ENCODE data around the gene ZNF358. TPM values are rescaled to one million over a fixed set of nuclear protein-coding genes. Genes with fewer than 3 reads are reported as not detected.

The ZNF358 gene
- polyA plus RNA-seq, 3 donors: 0.41 to 8.6 (median 1.0) TPM

GRCh38 chr19:7564866-7565265, 49.0 kb downstream of the ZNF358 start:
- Mint-ChIP-seq H3K27me3 (ENCODE audit: low read depth in 3 of 3) (peaks cover 0 to 5% (median 2%) of the 10 kb centered on the region in 3 donors), H3K4me1 (peaks cover 3% of the 10 kb centered on the region), H3K4me3 (no peak overlapping the region), H3K9me3 (peaks cover 0 to 3% (median 1%) of the 10 kb centered on the region in 7 donors), H3K36me3 (peaks cover 16 to 21% of the 10 kb centered on the region in 2 donors), H3K27ac (no peak overlapping the region)
- Histone ChIP-seq H3K79me2 (ENCODE audit: insufficient read depth, low read length) (no peaks in the 10 kb centered on the region), H3K27ac (ENCODE audit: low read depth in 1 of 2, low read length in 2 of 2) (no peak overlapping the region), H4K20me1 (ENCODE audit: insufficient read depth, low read length) (peaks cover 10% of the 10 kb centered on the region), H3K9me3 (replicated peaks in 1 of 2; ENCODE audit: control insufficient read depth in 1 of 2, insufficient read depth in 1 of 2, low read length in 2 of 2) (no peaks in the 10 kb centered on the region), H3K27me3 (ENCODE audit: control insufficient read depth in 2 of 2, insufficient read depth in 2 of 2, low read length in 2 of 2) (no peaks in the 10 kb centered on the region), H3K9ac (ENCODE audit: insufficient read depth, low read length, poor library complexity, severe bottlenecking) (no peak overlapping the region), H3K4me2 (replicated peaks; ENCODE audit: extremely low read depth, low read length, poor library complexity, severe bottlenecking) (no peak overlapping the region), H3K36me3 (replicated peaks in 1 of 2; ENCODE audit: control insufficient read depth in 1 of 2, insufficient read depth in 2 of 2, low read length in 2 of 2) (peaks cover 16 to 20% of the 10 kb centered on the region in 2 donors), H2AFZ (ENCODE audit: insufficient read depth, low read depth, low read length, poor library complexity, severe bottlenecking) (no peak overlapping the region), H3K4me3 (replicated peaks in 1 of 3; ENCODE audit: low read depth in 2 of 3, low read length in 3 of 3) (no peak overlapping the region), H3K4me1 (ENCODE audit: control insufficient read depth in 1 of 2, insufficient read depth in 2 of 2, low read length in 2 of 2) (no peaks in the 10 kb centered on the region)
- DNase-seq: no peak
- TF ChIP-seq CTCF (IDR thresholded peaks at IDR 0.05): no peak
- 100% methylated on average over 1 of the region's 4 CpGs for WGBS (ENCODE audit: insufficient coverage)
- intact Hi-C loops (cut with micrococcal nuclease): no loop called here

GRCh38 chr19:7565332-7565731, 49.4 kb downstream of the ZNF358 start:
- Histone ChIP-seq H3K9ac (ENCODE audit: insufficient read depth, low read length, poor library complexity, severe bottlenecking) (no peak overlapping the region), H3K4me1 (ENCODE audit: control insufficient read depth in 1 of 2, insufficient read depth in 2 of 2, low read length in 2 of 2) (no peaks in the 10 kb centered on the region), H3K27me3 (ENCODE audit: control insufficient read depth in 2 of 2, insufficient read depth in 2 of 2, low read length in 2 of 2) (no peaks in the 10 kb centered on the region), H3K4me2 (replicated peaks; ENCODE audit: extremely low read depth, low read length, poor library complexity, severe bottlenecking) (no peak overlapping the region), H2AFZ (ENCODE audit: insufficient read depth, low read depth, low read length, poor library complexity, severe bottlenecking) (no peak overlapping the region), H3K4me3 (replicated peaks in 1 of 3; ENCODE audit: low read depth in 2 of 3, low read length in 3 of 3) (no peak overlapping the region), H3K27ac (ENCODE audit: low read depth in 1 of 2, low read length in 2 of 2) (no peak overlapping the region), H3K36me3 (replicated peaks in 1 of 2; ENCODE audit: control insufficient read depth in 1 of 2, insufficient read depth in 2 of 2, low read length in 2 of 2) (peaks cover 13 to 17% of the 10 kb centered on the region in 2 donors), H3K9me3 (replicated peaks in 1 of 2; ENCODE audit: control insufficient read depth in 1 of 2, insufficient read depth in 1 of 2, low read length in 2 of 2) (no peaks in the 10 kb centered on the region), H4K20me1 (ENCODE audit: insufficient read depth, low read length) (peaks cover 9% of the 10 kb centered on the region), H3K79me2 (ENCODE audit: insufficient read depth, low read length) (no peaks in the 10 kb centered on the region)
- peaks cover 0 to 5% (median 2%) of the 10 kb centered on the region in 3 donors for H3K27me3 Mint-ChIP-seq (ENCODE audit: low read depth in 3 of 3)
- no peak for TF ChIP-seq CTCF (IDR thresholded peaks at IDR 0.05)
- H3K36me3 Mint-ChIP-seq: peaks cover 13 to 18% of the 10 kb centered on the region in 2 donors
- DNase-seq: no peak
- intact Hi-C loops (cut with micrococcal nuclease): no loop called here
- H3K4me1 Mint-ChIP-seq: peaks cover 3% of the 10 kb centered on the region
- H3K27ac Mint-ChIP-seq: no peak overlapping the region
- no peak overlapping the region for H3K4me3 Mint-ChIP-seq
- WGBS (ENCODE audit: insufficient coverage): no CpG with 5 or more reads among the region's 5 CpGs
- peaks cover 0 to 2% (median 1%) of the 10 kb centered on the region in 7 donors for H3K9me3 Mint-ChIP-seq

Small RNAs within 50 kb of the gene (small RNA-seq; reads per million reads assigned to genes)
- gene AC008878.2 (ENCODE audit: insufficient read length, low read depth): not detected

Other genes with a start within 250 kb of the ZNF358 start
- gene INSR, start 221.7 kb upstream of the ZNF358 start, polyA plus RNA-seq: 10 to 100 TPM in 1 of 3 donors, 1 to 10 TPM in 2; 2.9 to 12.4 (median 3.4) TPM
- 10 to 100 TPM in 1 of 3 donors, under 1 TPM in 2; 0.46 to 18.9 (median 0.87) TPM for gene ARHGEF18, start 167.2 kb upstream of the ZNF358 start, polyA plus RNA-seq
- gene PEX11G, start 27.1 kb upstream of the ZNF358 start, polyA plus RNA-seq: 1 to 10 TPM in 2 of 3 donors, under 1 TPM in 1; 0.77 to 3.0 (median 1.4) TPM
- 100 to 1,000 TPM in 1 of 3 donors, 10 to 100 TPM in 2; 32.8 to 133 (median 34.3) TPM for gene MCOLN1, start 6.5 kb downstream of the ZNF358 start, polyA plus RNA-seq
- 100 to 1,000 TPM in 1 of 3 donors, 10 to 100 TPM in 2; 11.2 to 178 (median 14.4) TPM for gene PNPLA6, start 19.6 kb downstream of the ZNF358 start, polyA plus RNA-seq
- under 1 TPM in 1 of 3 donors, not detected in 2; 0.05 TPM for gene CAMSAP3, start 79.8 kb downstream of the ZNF358 start, polyA plus RNA-seq
- 10 to 100 TPM in 1 of 3 donors, 1 to 10 TPM in 2; 4.6 to 55.7 (median 8.8) TPM for gene XAB2, start 113.4 kb downstream of the ZNF358 start, polyA plus RNA-seq
- gene PET100, start 113.7 kb downstream of the ZNF358 start, polyA plus RNA-seq: 100 to 1,000 TPM in 2 of 3 donors, 10 to 100 TPM in 1; 64.6 to 386 (median 300) TPM
- 1 to 10 TPM in 1 of 3 donors, not detected in 2; 1.8 TPM for gene PCP2, start 117.6 kb downstream of the ZNF358 start, polyA plus RNA-seq
- 100 to 1,000 TPM; 249 to 846 (median 327) TPM for gene STXBP2, start 121.0 kb downstream of the ZNF358 start, polyA plus RNA-seq
- 100 to 1,000 TPM in 1 of 3 donors, 10 to 100 TPM in 2; 42.1 to 119 (median 60.0) TPM for gene RETN, start 152.9 kb downstream of the ZNF358 start, polyA plus RNA-seq
- 100 to 1,000 TPM in 2 of 3 donors, 10 to 100 TPM in 1; 79.4 to 122 (median 104) TPM for gene MCEMP1, start 161.0 kb downstream of the ZNF358 start, polyA plus RNA-seq
- 100 to 1,000 TPM; 126 to 449 (median 414) TPM for gene TRAPPC5, start 164.7 kb downstream of the ZNF358 start, polyA plus RNA-seq
- gene FCER2, start 186.0 kb downstream of the ZNF358 start, polyA plus RNA-seq: 1 to 10 TPM; 1.1 to 4.1 (median 2.1) TPM
- 1 to 10 TPM; 4.7 to 7.9 (median 7.1) TPM for gene CLEC4G, start 216.0 kb downstream of the ZNF358 start, polyA plus RNA-seq
- gene CD209, start 231.4 kb downstream of the ZNF358 start, polyA plus RNA-seq: 1 to 10 TPM; 1.1 to 2.1 (median 1.8) TPM
- not detected for gene CLEC4M, start 247.1 kb downstream of the ZNF358 start, polyA plus RNA-seq

All from CD14-positive monocyte (primary cell).